ENCODE results near the gene RFX2. TPM values are rescaled to one million over a fixed set of nuclear protein-coding genes. Genes with fewer than 3 reads are reported as not detected.
A peak's percentile ranks its signal among the peaks of the same experiment; 100 is the strongest.

The RFX2 gene
- total and polyA plus RNA-seq, 9 donors: 5.9 to 31.2 (median 13.3) TPM

DNA sequence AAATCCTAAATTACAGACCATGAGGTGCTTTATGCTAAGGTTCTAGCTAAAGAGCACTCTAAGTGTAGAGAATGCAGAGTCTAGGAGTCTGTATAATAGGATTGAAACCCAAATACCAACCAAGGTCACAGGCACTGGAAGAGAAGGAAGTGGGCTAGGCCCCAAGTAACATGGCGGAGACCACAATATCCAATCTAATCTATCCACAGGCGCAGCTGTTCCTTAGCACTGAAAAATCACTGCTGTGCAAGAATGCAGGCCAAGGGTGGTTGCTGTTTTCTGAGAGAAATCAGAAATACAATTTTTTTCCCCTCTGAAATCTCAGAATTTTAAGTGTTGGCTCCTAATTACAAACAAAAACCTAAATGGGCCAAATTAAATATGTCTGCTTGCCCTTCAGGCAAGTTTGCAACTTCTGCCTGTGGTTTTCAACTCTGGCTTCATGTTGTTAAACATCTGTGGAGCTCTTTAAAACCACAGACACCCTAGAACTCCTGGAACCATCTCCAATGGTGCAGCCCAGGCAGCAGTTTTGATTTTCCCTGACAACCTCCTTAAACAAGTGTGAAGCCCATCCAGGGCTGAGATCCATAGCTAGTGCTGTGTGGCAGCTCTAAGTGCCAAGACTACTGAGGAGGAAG, 138.5 kb downstream of the RFX2 start:
- Histone ChIP-seq H3K4me1 (ENCODE audit: insufficient read depth) (peaks cover 35% of the 10 kb centered on the region), H3K27me3 (no peaks in the 10 kb centered on the region), H3K36me3 (no peaks in the 10 kb centered on the region), H3K9me3 (no peaks in the 10 kb centered on the region), H3K4me3 (no peak overlapping the region), H3K27ac (no peak overlapping the region)
- DNase-seq: no peak
- intact Hi-C loops (cut with DNase I): no loop called here
- no peak for TF ChIP-seq POLR2A (IDR thresholded peaks at IDR 0.05)
- no peak for TF ChIP-seq EP300 (IDR thresholded peaks at IDR 0.05)
- TF ChIP-seq, protein P1, sequence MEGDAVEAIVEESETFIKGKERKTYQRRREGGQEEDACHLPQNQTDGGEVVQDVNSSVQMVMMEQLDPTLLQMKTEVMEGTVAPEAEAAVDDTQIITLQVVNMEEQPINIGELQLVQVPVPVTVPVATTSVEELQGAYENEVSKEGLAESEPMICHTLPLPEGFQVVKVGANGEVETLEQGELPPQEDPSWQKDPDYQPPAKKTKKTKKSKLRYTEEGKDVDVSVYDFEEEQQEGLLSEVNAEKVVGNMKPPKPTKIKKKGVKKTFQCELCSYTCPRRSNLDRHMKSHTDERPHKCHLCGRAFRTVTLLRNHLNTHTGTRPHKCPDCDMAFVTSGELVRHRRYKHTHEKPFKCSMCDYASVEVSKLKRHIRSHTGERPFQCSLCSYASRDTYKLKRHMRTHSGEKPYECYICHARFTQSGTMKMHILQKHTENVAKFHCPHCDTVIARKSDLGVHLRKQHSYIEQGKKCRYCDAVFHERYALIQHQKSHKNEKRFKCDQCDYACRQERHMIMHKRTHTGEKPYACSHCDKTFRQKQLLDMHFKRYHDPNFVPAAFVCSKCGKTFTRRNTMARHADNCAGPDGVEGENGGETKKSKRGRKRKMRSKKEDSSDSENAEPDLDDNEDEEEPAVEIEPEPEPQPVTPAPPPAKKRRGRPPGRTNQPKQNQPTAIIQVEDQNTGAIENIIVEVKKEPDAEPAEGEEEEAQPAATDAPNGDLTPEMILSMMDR (IDR thresholded peaks at IDR 0.05): no peak
- 17 to 55% (median 35%) methylated on average over 2 of the region's 2 CpGs for WGBS, 3 donors

DNA sequence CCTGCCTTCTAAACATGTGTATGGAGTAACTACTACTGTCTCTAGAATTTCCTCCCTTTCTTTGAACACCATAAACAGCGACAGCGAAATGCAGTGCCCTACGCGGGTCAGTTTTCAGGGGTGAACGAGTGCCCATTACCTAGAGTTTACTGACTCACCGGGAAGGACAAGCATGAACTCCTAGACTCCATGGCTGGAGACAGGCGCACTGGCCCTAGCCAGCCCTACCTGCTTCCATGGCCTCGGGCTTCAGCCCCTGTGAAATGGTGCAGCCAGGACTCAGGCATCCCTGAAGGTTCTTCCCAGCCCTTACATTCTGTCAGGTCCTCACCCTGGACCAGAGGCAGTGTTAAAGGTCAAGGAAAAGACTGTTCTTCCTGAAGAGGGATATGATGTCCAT, 140.8 kb downstream of the RFX2 start:
- Histone ChIP-seq H3K27me3 (no peaks in the 10 kb centered on the region), H3K4me3 (no peak overlapping the region), H3K9me3 (no peaks in the 10 kb centered on the region), H3K27ac (no peak overlapping the region), H3K4me1 (ENCODE audit: insufficient read depth) (peaks cover 34% of the 10 kb centered on the region), H3K36me3 (no peaks in the 10 kb centered on the region)
- no peak for DNase-seq
- 85 to 90% (median 86%) methylated on average over 8 of the region's 8 CpGs for WGBS, 3 donors
- intact Hi-C loops (cut with DNase I): no loop called here
- TF ChIP-seq, protein P1 (IDR thresholded peaks at IDR 0.05): no peak
- TF ChIP-seq POLR2A (IDR thresholded peaks at IDR 0.05) (no peak), EP300 (IDR thresholded peaks at IDR 0.05) (no peak)

DNA sequence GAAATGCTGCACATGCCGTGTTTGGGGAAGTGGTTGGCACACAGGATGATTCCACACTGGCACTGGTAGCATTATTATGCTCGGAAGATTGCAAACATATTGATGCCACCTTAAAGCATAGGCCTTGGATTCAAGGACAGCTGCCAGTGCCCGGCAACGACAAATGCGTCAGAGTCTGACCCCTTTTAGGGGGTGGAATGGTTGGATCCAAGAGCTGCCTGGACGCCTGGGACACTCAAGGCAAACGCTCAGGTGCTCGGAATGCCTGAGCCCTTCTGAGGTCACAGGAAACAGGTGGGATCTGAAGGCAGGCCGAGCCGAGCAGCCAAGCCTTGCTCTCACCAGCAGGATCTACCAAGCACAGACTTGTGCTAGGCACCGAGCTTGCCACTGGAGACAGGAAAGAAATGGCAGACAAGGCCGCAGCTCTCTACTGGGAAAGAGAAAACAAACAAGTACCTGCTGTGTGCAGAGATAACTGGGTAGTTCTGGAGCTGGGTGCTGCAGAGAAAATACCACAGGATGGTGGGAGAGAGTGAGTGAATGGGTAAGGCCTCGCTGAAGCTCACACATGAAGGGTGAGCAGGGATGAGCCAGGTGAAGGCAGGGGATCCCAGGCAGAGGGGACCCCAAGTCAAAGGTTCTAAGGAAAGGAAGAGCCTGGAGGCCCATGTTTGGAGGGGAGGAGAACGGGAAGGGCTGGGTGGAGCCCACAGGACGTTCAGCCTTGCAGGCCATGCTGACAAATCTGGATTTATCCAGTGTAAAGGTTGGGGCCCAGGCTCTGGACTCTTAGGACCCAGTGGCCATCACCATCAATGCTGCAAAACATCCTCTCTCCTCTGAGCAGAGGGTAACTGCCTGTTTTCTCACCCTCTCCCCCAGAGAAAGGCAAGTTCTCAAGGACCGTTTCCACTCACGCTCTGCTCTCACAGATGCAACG, 141.6 kb downstream of the RFX2 start:
- H3K27me3 ChIP-seq: no peaks in the 10 kb centered on the region
- no peak for DNase-seq
- H3K4me3 ChIP-seq: no peak overlapping the region
- no peaks in the 10 kb centered on the region for H3K36me3 ChIP-seq
- peaks cover 34% of the 10 kb centered on the region for H3K4me1 ChIP-seq (ENCODE audit: insufficient read depth)
- 47 to 50% (median 49%) methylated on average over 18 of the region's 18 CpGs for WGBS, 3 donors
- peak overlapping the region; percentile 4 to 39 for H3K27ac ChIP-seq
- TF ChIP-seq POLR2A (IDR thresholded peaks at IDR 0.05): no peak
- TF ChIP-seq EP300 (IDR thresholded peaks at IDR 0.05): no peak
- TF ChIP-seq, protein P1 (IDR thresholded peaks at IDR 0.05): no peak
- intact Hi-C loops (cut with DNase I): no loop called here
- no peaks in the 10 kb centered on the region for H3K9me3 ChIP-seq

DNA sequence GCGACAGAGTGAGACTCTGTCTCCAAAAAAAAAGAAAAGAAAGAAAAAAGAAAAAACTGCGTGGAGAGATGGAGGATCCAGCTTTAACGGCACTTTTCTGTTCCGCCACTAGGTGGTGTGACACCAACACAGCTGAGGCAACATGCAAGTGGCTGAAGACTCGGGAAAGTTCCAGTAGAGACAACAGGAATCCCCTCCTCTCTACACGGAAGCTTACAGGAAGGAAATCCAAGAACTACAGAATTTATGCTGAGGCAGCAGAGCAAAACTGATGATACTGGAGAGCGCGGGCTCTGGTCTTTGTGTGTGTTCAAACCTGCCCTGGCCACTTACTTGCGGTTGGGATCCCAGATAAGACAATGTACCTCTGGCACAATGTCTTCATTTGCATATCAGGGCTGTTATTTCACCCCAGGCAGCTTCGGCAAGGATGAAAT, 142.3 kb downstream of the RFX2 start:
- Histone ChIP-seq H3K9me3 (no peaks in the 10 kb centered on the region), H3K27ac (peak overlapping the region; percentile 4 to 39), H3K36me3 (no peaks in the 10 kb centered on the region), H3K27me3 (no peaks in the 10 kb centered on the region), H3K4me3 (no peak overlapping the region), H3K4me1 (ENCODE audit: insufficient read depth) (peaks cover 34% of the 10 kb centered on the region)
- 4 to 7% (median 4%) methylated on average over 10 of the region's 10 CpGs for WGBS, 3 donors
- TF ChIP-seq, protein P1 (IDR thresholded peaks at IDR 0.05): peak; percentile 47 to 91 (median 84)
- no peak for TF ChIP-seq EP300 (IDR thresholded peaks at IDR 0.05)
- intact Hi-C loops (cut with DNase I): no loop called here
- DNase-seq: peak in 4 of 5 donors; percentile 43 to 70 (median 64)

All from ovary (tissue), 9 donors.